DMS 273 (cell line): Measurements from ENCODE around the gene KCNQ1OT1.

Experiments used
- DNase-seq: peaks from one replicate; lab custom pipeline; 2025; ENCODE audit not compliant: unreplicated experiment; lab: John Stamatoyannopoulos, UW

Gene KCNQ1OT1

DNA sequence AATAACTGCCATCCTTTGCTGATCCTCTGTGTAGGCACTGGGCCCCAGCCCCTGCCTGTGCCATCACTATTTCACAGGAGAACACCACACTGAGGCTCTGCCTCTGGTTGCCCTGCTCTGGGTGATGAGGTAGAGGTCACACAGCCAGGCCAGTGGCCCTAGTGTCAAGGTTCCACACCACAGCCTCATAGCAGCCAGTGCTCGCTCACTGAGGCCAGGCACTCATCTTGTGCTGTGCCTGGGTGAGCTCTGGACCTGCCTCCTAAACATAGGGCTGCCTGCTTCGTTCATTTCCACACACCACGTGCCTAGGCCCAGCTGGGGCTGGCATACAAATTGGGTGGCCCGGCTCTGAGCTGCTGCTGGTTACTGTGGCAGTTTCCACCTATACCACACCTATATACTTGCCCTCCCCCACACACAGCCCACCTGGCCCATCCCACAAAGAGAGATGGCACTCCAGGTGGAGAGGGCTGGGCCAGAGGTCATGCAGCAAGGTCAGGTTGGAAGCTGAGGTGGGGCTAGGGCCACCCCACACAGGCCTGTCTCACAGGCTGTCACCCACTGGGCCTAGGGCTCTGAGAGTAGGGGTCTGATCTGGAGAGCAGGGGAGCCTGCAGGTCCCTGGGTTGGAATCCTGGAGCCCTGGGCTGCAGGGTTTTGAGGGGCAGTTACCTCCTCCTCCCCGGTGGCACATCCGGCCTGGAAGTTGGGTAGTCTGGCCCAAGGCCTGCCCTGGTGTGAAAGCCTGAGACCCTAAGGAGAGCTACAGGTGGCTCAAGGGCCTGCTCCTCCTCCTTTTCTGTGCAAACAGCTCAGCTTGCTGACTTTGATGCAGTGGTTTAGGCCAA lies 11.2 kb downstream of the KCNQ1OT1 start:
- no peak for DNase-seq

DNA sequence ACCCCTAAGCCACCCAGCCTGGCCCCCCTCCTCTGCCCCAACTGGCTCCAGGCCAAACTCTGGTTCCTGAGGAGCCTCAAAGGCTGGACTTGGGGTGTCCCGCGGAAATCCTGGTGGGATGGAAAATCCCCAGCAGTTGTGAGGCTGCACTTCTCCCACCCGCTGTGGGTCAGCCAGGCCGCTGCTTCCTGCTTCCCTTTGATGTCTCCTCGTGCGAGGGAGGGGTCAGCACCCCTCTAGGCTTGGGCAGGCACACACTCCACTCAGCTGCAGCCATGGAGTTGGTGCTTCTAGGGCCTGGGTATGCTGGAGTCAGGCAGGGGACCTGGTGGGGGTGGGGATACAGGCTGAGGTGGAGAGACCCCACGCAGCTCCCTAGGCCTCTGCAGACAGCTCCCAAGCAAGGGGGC lies 12.0 kb downstream of the KCNQ1OT1 start:
- no peak for DNase-seq

DNA sequence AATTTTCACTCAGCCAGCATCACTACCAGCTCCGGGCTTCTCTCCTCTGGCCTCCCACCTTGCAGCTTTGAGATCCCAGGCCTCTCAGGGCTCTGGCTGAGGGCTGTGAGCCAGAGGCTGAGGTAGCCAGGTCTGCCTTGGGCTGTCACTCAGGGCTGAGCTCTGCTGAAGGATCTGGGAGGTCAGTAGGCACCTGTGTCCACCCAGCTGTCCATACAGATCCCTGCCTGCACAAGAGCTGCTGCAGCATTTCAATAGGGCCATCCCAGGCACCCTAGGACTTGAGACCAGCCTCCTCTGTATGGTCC lies 12.6 kb downstream of the KCNQ1OT1 start:
- no peak for DNase-seq

DNA sequence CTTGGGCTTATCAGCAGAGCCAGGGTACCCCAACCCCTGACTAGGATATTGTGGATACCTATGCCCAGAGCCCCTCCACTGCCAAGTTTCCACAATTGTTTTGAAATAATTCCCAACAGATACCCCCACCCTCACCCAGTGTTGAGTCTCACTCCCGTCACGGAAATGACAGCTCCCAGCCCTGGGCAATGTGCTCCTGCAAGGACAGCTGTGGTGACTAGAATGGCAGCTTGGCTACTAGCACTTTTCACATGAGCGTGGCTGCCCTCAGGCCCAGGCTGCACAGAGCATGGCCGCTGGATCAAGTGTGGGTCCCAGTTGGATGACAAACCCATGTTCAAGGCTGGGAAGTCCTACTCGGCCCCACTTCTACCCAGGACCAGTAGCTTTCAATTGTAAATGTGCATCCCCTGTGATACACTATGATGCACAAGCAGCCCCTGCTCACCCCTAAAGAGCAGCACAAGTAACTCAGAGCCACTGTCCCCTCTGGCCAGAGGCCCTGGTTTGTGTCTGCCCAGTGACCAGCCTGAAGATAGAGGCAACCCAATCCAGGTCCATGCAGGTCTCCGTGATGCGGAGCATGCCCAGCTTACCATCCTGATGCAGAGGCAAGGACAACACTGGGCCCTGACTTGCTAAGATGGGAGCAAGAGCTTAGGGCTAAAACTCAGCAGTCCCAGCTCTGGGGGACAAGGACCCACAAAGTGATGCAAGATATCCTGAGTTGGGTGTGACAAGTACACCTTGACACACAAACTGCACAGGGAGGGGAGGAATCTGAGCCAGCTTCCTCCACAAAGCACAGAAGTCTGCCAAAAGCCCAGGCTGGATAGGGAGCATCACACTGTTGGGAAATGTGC lies 13.2 kb downstream of the KCNQ1OT1 start:
- DNase-seq, result no peak

DNA sequence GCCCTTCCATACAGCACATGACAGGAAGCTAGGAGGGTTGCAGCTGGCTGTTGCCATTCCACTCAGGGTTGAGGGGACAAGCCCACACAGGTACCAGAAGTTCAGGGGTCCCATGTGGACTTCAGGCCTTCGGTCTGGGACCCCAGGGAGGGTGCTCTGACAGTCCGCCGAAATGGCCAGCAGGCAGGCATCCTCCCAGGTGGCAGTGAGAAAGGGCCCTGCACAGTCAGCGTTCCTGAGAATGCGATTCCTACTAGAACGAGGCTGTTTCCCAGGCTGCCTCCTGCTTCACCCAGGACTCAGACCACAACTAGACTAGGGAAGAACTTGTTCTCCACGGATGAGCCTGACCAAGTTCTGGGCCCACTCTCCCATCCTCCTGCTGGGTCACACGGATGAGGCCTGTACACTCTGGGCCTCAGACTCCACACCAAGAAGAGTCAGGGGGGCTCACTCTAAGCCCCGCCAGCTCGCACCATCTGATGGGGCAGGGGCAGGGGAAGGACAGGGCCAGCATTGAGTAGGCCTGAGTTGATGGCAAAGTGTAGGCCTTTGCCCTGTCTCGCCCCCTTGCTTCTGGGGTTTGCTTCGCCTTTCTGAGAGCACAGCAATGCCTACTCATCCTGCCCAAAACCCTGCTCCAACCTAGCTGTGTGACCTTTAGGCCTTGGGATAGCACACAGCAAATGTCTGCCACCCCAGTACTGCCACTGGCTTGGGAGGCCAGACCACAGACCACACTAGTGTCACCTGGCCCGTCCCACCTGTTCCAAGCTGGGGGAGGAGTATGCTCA lies 14.0 kb downstream of the KCNQ1OT1 start:
- no peak for DNase-seq

DNA sequence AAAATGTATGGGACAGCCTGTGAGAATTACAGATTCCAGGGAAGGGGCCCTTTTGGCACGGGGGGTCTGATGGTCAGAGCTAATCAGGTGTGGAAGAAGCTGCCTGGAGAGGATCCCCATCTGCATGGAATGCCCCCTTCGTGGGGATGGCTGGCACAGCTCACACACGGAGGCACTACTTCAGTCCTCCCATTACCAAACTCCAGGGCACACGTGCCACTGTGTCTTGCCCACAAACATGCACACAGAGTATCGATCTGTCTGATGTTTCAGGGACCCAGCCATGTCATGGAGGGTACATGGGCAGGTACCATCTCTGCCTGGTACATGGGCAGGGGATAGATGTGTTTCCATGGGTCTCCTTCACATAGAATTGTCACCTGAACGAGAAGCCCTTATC lies 14.7 kb downstream of the KCNQ1OT1 start:
- no peak for DNase-seq

DNA sequence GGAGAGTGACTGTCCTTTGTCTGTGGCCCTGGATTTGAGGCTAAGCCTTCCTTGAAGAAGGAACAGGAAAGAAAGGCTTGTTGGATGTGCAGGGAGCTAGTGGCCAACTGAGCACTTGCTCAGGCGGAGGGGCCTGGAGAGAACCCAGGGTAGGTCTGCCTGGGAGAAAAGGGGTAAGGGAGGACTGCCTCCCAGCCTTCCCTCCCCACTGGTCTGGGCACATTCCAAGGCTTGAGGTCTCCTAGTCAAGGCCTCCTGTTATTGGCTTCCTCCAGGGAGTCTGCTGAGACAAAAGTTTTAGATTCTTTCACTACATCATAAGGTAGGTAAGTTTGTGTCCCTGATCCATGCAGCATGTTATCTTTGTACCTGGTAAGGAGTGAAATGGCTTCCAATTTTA lies 15.2 kb downstream of the KCNQ1OT1 start:
- no peak for DNase-seq

DNA sequence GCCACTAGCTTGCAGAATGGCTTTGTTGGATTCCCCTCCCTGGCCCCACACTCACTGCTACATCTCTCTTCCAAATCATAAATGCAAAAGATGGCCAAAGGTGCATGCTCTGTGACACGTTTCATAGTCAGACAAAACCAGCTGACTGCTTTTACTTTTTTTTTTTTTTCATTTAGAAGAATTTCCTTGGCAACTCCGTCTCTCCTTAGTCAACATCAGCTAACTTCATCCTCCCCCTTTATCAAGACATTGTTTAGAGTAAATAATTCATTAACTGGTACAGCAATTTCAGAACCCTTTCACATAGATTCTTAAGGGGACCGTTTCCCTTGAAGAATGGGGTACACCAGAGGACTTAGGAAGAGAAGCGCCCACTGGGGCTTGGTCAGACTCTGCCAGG lies 16.0 kb downstream of the KCNQ1OT1 start:
- DNase-seq, result no peak

DNA sequence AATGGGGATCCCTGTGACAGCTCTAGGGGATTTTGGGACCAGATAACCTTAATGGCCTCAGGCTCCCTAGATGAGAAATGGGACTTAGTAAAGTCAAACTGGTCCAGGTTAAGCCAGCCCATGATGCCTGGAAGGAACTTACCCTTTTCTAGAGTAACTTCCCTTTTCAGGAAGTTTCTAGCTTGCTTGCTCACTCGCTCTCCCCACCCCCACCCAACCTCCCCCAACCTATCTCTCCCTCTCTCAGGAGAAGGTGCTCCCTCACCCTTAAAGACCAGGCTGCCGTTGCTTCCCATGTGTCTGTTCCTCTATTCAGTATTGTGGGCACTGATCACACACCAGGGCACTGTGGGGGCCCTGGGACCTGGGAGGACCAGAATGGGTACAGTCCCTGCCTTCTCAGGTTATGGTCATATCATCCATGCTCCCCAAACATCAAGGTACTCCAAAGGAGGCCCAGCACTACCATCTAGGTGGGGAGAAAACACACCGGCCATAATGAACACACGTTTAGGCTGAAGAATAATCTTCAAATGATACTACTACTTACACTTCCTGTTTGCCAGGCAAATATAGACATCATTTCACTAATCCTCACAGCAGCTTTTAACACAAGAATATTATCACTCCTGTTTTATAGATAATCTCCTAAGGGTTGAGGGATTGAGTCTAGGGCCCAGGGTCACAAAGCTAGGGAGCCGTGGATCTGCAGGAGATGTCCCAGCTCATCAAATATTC lies 18.2 kb downstream of the KCNQ1OT1 start:
- no peak for DNase-seq

DNA sequence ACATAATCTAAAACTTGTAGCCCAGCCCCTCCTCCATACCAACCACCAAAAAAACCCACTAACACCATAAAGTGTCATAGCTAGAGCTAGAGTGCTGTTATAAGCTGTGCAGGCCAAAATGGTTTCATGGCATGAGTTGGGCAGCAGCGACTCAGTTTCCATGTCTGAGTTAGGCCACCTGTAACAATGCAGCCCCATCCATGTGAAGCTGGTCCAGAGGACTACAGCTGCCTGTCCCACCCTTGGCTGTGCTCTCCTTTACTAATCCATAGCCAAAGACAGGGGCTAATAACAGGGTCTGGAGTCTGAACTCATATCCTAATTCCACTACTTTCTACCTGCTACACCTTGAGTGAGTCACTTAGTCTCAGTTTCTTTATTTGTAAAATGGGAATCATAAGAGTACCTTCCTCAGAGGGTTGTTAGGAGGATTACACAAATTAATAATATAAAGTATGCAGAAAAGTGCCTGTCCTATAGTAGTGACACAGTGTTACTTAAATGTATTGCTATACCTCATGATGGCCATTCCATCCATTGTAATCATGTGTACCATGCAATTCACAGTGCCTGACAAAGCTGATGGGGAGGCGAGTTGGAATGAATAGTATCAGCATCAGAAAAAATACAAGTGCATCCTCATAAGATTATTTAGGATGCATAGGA lies 20.6 kb downstream of the KCNQ1OT1 start:
- no peak for DNase-seq

DNA sequence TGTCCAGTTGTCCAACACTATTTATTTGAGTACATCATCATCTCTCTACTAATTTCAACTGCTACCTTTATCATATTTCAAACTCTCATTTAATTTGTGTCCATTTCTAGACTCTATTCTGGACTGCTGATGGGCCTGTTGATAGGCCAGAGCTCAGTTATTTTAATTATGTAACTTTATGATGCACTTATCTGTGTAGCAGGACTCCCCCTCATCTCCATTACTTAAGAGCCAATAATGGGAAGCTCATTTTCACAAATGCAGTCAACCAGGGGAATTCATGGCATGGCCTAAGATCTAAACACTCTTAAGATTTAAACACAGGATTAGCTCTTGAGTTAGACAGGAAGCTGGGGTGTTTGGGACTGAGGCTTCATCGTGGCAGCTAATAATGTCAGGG lies 21.4 kb downstream of the KCNQ1OT1 start:
- no peak for DNase-seq

DNA sequence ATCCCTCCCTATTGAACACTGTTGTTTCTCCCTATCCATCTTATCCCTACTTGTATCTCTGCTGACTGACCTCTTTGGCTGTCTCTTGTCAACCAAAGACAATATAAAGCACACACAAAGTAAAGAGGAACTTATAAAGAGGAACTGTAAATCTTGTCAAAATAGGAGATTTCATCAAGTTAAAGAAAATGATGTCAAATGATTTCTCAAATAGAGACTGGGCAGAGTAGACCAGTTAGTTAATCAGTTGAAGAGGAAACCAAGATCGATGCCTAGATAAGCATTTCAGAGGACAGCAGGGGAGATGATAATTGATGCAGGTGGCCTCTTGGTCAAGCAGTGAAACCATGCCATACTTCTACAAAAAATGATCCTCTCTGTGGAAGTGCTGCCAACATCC lies 22.7 kb downstream of the KCNQ1OT1 start:
- DNase-seq, result no peak

DNA sequence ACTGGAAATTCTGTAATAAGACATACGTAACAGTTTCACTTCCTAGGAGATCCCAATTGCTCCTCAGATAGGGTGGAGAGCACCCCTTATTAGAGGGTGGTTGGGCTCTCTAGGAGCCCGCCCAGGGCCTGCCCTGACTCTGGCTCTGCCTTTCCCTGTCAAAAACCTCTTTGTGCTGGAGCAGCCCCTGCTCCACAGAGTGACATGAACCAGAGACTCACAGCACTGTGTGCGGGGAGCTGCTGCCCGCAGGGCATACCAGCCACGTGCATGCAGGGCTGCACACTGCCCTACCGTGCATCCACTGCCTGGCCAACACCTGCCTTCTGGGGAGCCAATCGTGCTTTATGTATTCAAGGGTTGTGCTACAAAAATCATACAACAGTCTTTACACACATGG lies 24.3 kb downstream of the KCNQ1OT1 start:
- DNase-seq, result no peak

DNA sequence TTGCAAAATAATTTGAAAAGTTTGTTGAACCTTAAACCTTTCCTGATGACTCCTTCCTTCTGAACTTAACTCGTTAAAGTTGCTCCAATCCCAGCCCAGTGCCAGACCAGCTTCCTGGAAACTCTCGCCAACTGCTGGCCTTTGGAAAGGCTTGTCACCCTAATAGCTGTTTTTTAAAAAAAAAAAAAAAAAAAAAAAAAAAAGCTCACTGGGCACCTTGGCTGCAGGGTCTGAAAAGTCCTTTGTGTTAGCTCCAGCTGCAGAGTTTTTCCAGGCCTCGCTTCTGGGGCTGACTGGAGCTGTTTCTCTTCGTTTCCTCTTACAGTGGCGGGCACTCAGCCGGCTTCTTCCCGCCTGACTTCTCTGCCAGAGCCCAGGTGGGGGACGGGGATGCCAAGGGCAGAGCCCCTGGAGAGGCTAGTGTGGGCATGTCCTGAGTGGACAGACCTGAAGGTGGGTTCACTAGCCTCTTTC lies 25.1 kb downstream of the KCNQ1OT1 start:
- no peak for DNase-seq

DNA sequence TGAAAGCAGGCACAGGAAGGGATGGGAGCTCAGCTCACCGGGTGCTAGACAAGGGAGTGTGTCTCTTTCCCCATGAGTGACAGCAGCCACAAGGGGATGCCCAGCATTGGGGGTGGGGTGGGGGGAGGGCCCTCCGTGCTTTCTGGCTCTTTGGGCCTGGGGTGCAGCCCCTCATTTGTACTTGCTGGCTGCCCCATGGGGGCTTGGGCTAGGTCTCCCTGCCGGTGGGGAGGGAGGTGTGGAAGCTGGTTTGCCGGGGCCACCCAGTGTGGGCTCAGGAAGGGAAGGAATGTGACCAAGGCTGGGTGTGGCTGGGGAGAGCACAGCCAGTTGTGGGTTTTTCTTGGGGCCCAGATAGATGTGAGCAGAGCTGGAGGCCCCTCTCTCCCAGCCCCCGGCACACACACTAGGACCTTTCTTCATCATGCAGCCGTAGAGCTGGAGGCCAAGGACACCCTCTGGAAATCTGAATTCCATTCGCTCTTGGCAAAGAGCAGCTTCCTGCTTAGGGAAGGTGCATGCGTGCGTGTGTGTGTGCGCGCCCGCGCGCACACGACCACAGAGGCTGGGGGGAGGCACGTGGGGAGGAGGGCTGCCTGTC lies 25.8 kb downstream of the KCNQ1OT1 start:
- no peak for DNase-seq

DNA sequence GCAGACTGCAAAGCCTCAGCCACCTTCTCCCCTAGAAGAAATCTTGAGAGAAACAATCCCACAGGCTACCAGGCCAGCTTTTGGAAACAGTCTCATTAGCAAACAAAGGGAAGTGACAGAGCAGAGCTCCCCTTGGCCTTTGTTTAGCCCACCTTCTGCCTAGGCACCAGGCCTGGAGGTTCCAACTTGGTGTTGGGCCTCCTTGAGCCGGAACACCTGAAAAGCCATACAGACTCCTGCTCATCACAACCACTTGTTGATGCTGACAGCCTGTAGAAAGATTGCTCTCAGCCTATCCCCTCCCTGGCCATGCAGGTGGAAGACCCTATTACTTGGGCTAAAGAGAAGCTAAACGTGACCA lies 26.6 kb downstream of the KCNQ1OT1 start:
- DNase-seq, result no peak

DNA sequence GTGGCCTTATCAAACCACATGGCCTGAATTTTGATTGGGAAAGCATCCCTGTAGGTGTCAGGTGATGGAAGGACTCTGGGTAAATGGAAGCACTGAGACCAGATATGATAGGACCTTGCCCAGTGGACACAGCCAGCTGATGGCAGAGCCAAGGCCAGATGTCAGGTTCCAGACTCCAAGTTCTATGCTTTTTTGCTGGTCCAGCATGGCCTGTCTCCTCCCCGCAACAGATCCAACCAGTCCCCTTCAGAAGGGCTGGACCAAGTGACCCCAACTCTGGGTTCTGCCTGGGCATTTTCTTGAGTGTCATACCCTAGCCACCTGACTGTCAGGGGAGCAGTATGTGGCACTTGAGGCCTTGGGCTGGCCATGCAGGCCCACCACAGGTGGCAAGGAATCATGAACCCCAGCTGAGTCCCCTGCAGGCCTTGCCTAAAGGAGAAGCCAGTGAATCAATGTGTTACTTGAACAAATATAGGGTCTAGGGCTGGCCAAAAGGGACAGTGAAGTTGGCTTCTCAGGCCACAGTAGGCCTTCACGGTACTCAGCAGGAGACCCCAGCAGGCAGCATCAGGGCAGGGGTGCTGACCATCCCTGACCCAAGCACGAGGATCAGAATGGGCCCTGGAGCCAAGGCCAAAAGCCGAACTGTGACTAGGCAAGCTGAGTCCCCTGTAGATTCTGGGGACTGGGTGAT lies 27.1 kb downstream of the KCNQ1OT1 start:
- DNase-seq, result no peak

DNA sequence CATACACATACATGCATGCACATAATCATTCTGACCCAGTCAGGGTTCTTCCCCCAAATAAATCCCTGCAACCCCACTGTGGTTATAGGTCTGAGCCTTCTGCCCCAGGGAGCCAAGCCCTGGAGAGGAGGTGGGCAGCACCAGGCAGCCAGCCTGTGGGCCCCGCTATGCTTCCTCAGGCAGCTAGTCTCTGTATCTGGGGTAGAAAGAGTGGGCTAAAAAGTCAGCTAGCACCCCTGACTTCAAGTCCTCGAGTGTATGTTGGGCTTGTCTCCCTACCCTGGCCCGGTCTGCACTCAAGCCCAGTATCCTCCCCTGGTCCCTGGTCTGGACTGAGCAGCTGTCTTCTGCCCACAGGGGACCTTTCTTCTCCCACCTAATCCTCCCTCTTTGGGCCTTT lies 28.0 kb downstream of the KCNQ1OT1 start:
- DNase-seq, result no peak

DNA sequence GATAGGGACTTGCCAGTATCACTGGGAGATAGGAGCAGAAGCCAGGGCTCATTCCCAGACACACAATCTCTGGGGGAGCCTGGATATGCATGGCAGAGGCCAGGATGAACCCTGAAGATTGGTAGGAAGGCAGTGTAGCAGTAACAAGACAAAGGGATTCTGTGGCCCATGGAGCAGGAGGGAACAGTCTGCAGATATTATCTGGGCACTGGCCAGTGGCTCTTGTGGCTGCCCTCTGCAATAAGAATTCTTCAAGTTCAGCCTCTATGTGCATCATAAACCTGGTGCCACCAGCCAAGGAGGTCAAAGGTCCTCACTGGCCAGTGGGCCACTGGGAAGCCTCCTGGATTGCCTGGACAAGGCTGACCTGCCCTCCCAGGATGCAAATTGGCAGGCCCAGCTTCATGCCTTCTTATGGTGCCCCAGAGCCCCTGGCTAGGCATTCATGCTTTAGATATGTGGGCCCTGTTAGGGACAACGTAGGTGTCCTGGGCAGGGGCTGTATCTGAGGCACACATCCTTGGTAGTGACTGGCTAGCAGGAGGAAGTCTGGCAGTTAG lies 29.2 kb downstream of the KCNQ1OT1 start:
- no peak for DNase-seq
